ENCODE results near the gene ELFN2. TPM values are rescaled to one million over a fixed set of nuclear protein-coding genes. Genes with fewer than 3 reads are reported as not detected.

ELFN2 gene
- total and polyA plus RNA-seq, 2 of the 13 experiments (the other 11 are each of a cell fraction or from before 2014, with no cell fraction given): 0.01 TPM; not detected in 1

DNA sequence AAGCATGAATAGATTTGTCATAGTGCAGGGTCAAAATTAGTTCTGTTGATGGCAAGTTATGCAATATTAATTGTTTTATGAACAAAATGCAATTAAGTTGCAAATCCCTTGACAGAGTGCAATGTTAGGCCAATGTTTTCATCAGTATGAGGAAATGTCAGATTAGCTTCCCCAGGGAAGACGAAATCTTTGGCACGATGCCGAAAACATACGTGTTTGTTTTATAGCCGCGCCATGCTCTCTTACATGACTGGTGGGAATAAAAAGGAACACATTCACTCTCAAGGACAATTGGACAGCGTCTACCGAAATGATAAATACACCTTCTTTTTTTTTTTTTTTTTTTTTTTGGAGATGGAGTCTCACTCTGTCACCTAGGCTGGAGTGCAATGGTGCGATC lies 31.9 kb upstream of the ELFN2 start:
- H3K79me2 ChIP-seq (ENCODE audit: insufficient read depth, low read length): no peaks in the 10 kb centered on the region
- H2AFZ ChIP-seq (ENCODE audit: low read length): no peak overlapping the region
- ATAC-seq (no peak), DNase-seq (ENCODE audit: low spot score) (no peak), FAIRE-seq (no peak)
- no TSS peak for BruUV-seq (replicated peaks)
- no peaks in the 10 kb centered on the region for H3K36me3 ChIP-seq (replicated peaks in 1 of 2; ENCODE audit: control insufficient read depth in 1 of 2, insufficient read depth in 2 of 2, low read length in 2 of 2)
- H3K27ac ChIP-seq (ENCODE audit: extremely low read length, insufficient read depth, low read length): no peak overlapping the region
- no peaks in the 10 kb centered on the region for H3K9me3 ChIP-seq (ENCODE audit: low read length)
- peaks cover 4% of the 10 kb centered on the region; the same call in 1 of the 2 replicates for H4K20me1 ChIP-seq (ENCODE audit: insufficient read depth, low read length)
- 17% methylated on average over 9 of the region's 9 CpGs for whole genome bisulfite sequencing (ENCODE audit: low lambda C conversion rate)
- intact Hi-C loops (cut with micrococcal nuclease; ENCODE audit: unreplicated experiment): loop anchor here (5.0 kb wide), 1 partner anchor 192 kb away; no protein-coding TSS in a partner anchor
- no peak overlapping the region for H3K4me2 ChIP-seq (ENCODE audit: low read depth, low read length)
- no peak for TF ChIP-seq ZNF775 (CRISPR knock-in tag; IDR thresholded peaks at IDR 0.05; ENCODE audit: borderline replicate concordance)
- TF ChIP-seq, protein P1, sequence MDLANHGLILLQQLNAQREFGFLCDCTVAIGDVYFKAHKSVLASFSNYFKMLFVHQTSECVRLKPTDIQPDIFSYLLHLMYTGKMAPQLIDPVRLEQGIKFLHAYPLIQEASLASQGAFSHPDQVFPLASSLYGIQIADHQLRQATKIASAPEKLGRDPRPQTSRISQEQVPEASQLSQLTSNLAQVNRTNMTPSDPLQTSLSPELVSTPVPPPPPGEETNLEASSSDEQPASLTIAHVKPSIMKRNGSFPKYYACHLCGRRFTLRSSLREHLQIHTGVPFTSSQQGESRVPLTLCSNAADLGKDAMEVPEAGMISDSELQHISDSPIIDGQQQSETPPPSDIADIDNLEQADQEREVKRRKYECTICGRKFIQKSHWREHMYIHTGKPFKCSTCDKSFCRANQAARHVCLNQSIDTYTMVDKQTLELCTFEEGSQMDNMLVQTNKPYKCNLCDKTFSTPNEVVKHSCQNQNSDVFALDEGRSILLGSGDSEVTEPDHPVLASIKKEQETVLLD (CRISPR knock-in tag; IDR thresholded peaks at IDR 0.05; ENCODE audit: low read depth): no peak
- TF ChIP-seq JARID2 (CRISPR knock-in tag; IDR thresholded peaks at IDR 0.05; ENCODE audit: insufficient replicate concordance): no peak
- TF ChIP-seq ZNF562 (CRISPR knock-in tag; IDR thresholded peaks at IDR 0.05; ENCODE audit: borderline replicate concordance): no peak
- TF ChIP-seq, protein P2, sequence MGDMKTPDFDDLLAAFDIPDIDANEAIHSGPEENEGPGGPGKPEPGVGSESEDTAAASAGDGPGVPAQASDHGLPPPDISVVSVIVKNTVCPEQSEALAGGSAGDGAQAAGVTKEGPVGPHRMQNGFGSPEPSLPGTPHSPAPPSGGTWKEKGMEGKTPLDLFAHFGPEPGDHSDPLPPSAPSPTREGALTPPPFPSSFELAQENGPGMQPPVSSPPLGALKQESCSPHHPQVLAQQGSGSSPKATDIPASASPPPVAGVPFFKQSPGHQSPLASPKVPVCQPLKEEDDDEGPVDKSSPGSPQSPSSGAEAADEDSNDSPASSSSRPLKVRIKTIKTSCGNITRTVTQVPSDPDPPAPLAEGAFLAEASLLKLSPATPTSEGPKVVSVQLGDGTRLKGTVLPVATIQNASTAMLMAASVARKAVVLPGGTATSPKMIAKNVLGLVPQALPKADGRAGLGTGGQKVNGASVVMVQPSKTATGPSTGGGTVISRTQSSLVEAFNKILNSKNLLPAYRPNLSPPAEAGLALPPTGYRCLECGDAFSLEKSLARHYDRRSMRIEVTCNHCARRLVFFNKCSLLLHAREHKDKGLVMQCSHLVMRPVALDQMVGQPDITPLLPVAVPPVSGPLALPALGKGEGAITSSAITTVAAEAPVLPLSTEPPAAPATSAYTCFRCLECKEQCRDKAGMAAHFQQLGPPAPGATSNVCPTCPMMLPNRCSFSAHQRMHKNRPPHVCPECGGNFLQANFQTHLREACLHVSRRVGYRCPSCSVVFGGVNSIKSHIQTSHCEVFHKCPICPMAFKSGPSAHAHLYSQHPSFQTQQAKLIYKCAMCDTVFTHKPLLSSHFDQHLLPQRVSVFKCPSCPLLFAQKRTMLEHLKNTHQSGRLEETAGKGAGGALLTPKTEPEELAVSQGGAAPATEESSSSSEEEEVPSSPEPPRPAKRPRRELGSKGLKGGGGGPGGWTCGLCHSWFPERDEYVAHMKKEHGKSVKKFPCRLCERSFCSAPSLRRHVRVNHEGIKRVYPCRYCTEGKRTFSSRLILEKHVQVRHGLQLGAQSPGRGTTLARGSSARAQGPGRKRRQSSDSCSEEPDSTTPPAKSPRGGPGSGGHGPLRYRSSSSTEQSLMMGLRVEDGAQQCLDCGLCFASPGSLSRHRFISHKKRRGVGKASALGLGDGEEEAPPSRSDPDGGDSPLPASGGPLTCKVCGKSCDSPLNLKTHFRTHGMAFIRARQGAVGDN (CRISPR knock-in tag; IDR thresholded peaks at IDR 0.05): no peak
- H3K4me1 ChIP-seq (ENCODE audit: insufficient read depth, low read length): peaks cover 18% of the 10 kb centered on the region
- no peak overlapping the region for H3K4me3 ChIP-seq (replicated peaks in 1 of 3; ENCODE audit: insufficient read depth in 1 of 3, low read depth in 2 of 3, low read length in 3 of 3)
- in situ Hi-C loops (cut with HindIII; ENCODE audit: extremely low pct_ligation_motif_present, low pct_unique_long_range_greater_than_20kb): loop anchor here (5.0 kb wide), 1 partner anchor 137 kb away; no protein-coding TSS in a partner anchor
- ChIA-PET POLR2A (no interaction called here), CTCF (ENCODE audit: low intra/inter-chr PET ratio, low total read pairs) (interaction anchor here (1.3 kb wide), 1 partner anchor 143 kb away, joined by 4 read pairs; no protein-coding TSS in a partner anchor)
- peaks cover 0 to 2% of the 10 kb centered on the region in 2 experiments; a peak in 3 of 5 replicates for H3K27me3 ChIP-seq (ENCODE audit: control insufficient read depth in 1 of 2, insufficient read depth in 2 of 2, low read length in 2 of 2)
- H3K9ac ChIP-seq (ENCODE audit: insufficient read depth, low read depth, low read length): no peak overlapping the region

All from HepG2 (cell line).